ENCODE data around the gene INPP4A. TPM values are rescaled to one million over a fixed set of nuclear protein-coding genes. Genes with fewer than 3 reads are reported as not detected.
A peak's percentile ranks its signal among the peaks of the same experiment; 100 is the strongest.

INPP4A gene
- total RNA-seq, 2 experiments from 2014 or later, result 123 to 127 TPM

- CTCF ChIA-PET, result no interaction called here
- no peak for DNase-seq
- Mint-ChIP-seq H3K27me3 (no peaks in the 10 kb centered on the region), H3K4me3 (no peak overlapping the region), H3K27ac (no peak overlapping the region), H3K9me3 (peaks cover 27% of the 10 kb centered on the region), H3K4me1 (peaks cover 15% of the 10 kb centered on the region), H3K36me3 (ENCODE audit: low read depth) (peaks cover 81% of the 10 kb centered on the region)
- POLR2A ChIA-PET, result interaction anchor here (0.6 to 1.3 kb wide), 2 partner anchors 10 to 14 kb away, joined by 3 read pairs; no protein-coding TSS in a partner anchor
Observed at GRCh38 chr2:98496750-98497493, 52.3 kb downstream of the INPP4A start.

- no peak overlapping the region for H3K27ac Mint-ChIP-seq
- DNase-seq, result no peak
- no peak overlapping the region for H3K4me3 Mint-ChIP-seq
- peaks cover 24% of the 10 kb centered on the region for H3K9me3 Mint-ChIP-seq
- ChIA-PET POLR2A (interaction anchor here (1.3 kb wide), 1 partner anchor 10 kb away, joined by 4 read pairs; no protein-coding TSS in a partner anchor), CTCF (no interaction called here)
- H3K27me3 Mint-ChIP-seq, result no peaks in the 10 kb centered on the region
- H3K36me3 Mint-ChIP-seq (ENCODE audit: low read depth), result peaks cover 77% of the 10 kb centered on the region
- peaks cover 26% of the 10 kb centered on the region for H3K4me1 Mint-ChIP-seq
Observed at GRCh38 chr2:98498703-98499440, 54.2 kb downstream of the INPP4A start.

GRCh38 chr2:98500561-98500960 lies 55.9 kb downstream of the INPP4A start:
- peaks cover 69% of the 10 kb centered on the region for H3K36me3 Mint-ChIP-seq (ENCODE audit: low read depth)

GRCh38 chr2:98501223-98501622 lies 56.6 kb downstream of the INPP4A start:
- Mint-ChIP-seq H3K4me3 (no peak overlapping the region), H3K27ac (no peak overlapping the region), H3K27me3 (no peaks in the 10 kb centered on the region), H3K9me3 (peaks cover 13% of the 10 kb centered on the region), H3K4me1 (peaks cover 50% of the 10 kb centered on the region), H3K36me3 (ENCODE audit: low read depth) (peaks cover 65% of the 10 kb centered on the region)
- POLR2A ChIA-PET, result interaction anchor here (1.0 kb wide), 1 partner anchor 16 kb away, joined by 3 read pairs; no protein-coding TSS in a partner anchor
- DNase-seq, result no peak
- CTCF ChIA-PET, result no interaction called here

More at GRCh38 chr2:98500561-98500960, 55.9 kb downstream of the INPP4A start:
- H3K4me1 Mint-ChIP-seq, result peaks cover 43% of the 10 kb centered on the region
- peaks cover 14% of the 10 kb centered on the region for H3K9me3 Mint-ChIP-seq
- POLR2A ChIA-PET, result interaction anchor here (1.0 kb wide), 1 partner anchor 16 kb away, joined by 3 read pairs; no protein-coding TSS in a partner anchor
- CTCF ChIA-PET, result no interaction called here
- H3K27me3 Mint-ChIP-seq, result no peaks in the 10 kb centered on the region
- no peak for DNase-seq
- H3K27ac Mint-ChIP-seq, result no peak overlapping the region
- no peak overlapping the region for H3K4me3 Mint-ChIP-seq

- peaks cover 51% of the 10 kb centered on the region for H3K4me1 Mint-ChIP-seq
Observed at GRCh38 chr2:98501876-98502275, 57.2 kb downstream of the INPP4A start.

GRCh38 chr2:98502556-98503335 lies 58.1 kb downstream of the INPP4A start:
- peaks cover 60% of the 10 kb centered on the region for H3K36me3 Mint-ChIP-seq (ENCODE audit: low read depth)
- H3K4me3 Mint-ChIP-seq, result no peak overlapping the region
- no peak for DNase-seq
- H3K9me3 Mint-ChIP-seq, result no peaks in the 10 kb centered on the region
- H3K4me1 Mint-ChIP-seq, result peaks cover 56% of the 10 kb centered on the region
- ChIA-PET CTCF (interaction anchor here (0.8 to 2.8 kb wide), 3 partner anchors 14 to 90 kb away, joined by 3 to 13 read pairs (median 4); no protein-coding TSS in a partner anchor), POLR2A (interaction anchor here (1.0 to 2.0 kb wide), 3 partner anchors 19 to 64 kb away, joined by 3 to 6 read pairs (median 4); no protein-coding TSS in a partner anchor)
- H3K27me3 Mint-ChIP-seq, result no peaks in the 10 kb centered on the region
- no peak overlapping the region for H3K27ac Mint-ChIP-seq

More at GRCh38 chr2:98501876-98502275, 57.2 kb downstream of the INPP4A start:
- peaks cover 6% of the 10 kb centered on the region for H3K9me3 Mint-ChIP-seq
- CTCF ChIA-PET, result no interaction called here
- DNase-seq, result no peak
- no peaks in the 10 kb centered on the region for H3K27me3 Mint-ChIP-seq
- H3K27ac Mint-ChIP-seq, result no peak overlapping the region
- peaks cover 64% of the 10 kb centered on the region for H3K36me3 Mint-ChIP-seq (ENCODE audit: low read depth)
- POLR2A ChIA-PET, result interaction anchor here (1.0 to 1.9 kb wide), 2 partner anchors 17 to 63 kb away, joined by 3 to 4 read pairs; no protein-coding TSS in a partner anchor
- no peak overlapping the region for H3K4me3 Mint-ChIP-seq

- Mint-ChIP-seq H3K4me3 (no peak overlapping the region), H3K27me3 (no peaks in the 10 kb centered on the region), H3K27ac (no peak overlapping the region), H3K9me3 (no peaks in the 10 kb centered on the region), H3K4me1 (peaks cover 62% of the 10 kb centered on the region), H3K36me3 (ENCODE audit: low read depth) (peaks cover 51% of the 10 kb centered on the region)
- CTCF ChIA-PET, result interaction anchor here (0.8 to 2.8 kb wide), 5 partner anchors 13 to 91 kb away, joined by 3 to 13 read pairs (median 4); no protein-coding TSS in a partner anchor
- POLR2A ChIA-PET, result interaction anchor here (0.9 to 2.0 kb wide), 5 partner anchors 10 to 65 kb away, joined by 3 to 6 read pairs (median 4); no protein-coding TSS in a partner anchor
- no peak for DNase-seq
Observed at GRCh38 chr2:98503481-98504105, 58.9 kb downstream of the INPP4A start.

- Mint-ChIP-seq H3K27me3 (no peaks in the 10 kb centered on the region), H3K36me3 (ENCODE audit: low read depth) (peaks cover 44% of the 10 kb centered on the region), H3K27ac (peak overlapping the region; percentile 2), H3K4me3 (no peak overlapping the region), H3K4me1 (peaks cover 71% of the 10 kb centered on the region), H3K9me3 (no peaks in the 10 kb centered on the region)
- no peak for DNase-seq
- ChIA-PET CTCF (interaction anchor here (1.1 to 2.8 kb wide), 6 partner anchors 12 to 92 kb away, joined by 3 to 13 read pairs (median 6); no protein-coding TSS in a partner anchor), POLR2A (interaction anchor here (0.7 to 2.0 kb wide), 9 partner anchors 9 to 65 kb away, joined by 3 to 9 read pairs (median 4); no protein-coding TSS in a partner anchor)
Observed at GRCh38 chr2:98504381-98505109, 59.9 kb downstream of the INPP4A start.

- POLR2A ChIA-PET, result interaction anchor here (0.7 to 2.3 kb wide), 6 partner anchors 10 to 66 kb away, joined by 3 to 9 read pairs (median 4); no protein-coding TSS in a partner anchor
- Mint-ChIP-seq H3K9me3 (no peaks in the 10 kb centered on the region), H3K36me3 (ENCODE audit: low read depth) (peaks cover 36% of the 10 kb centered on the region), H3K27me3 (no peaks in the 10 kb centered on the region), H3K4me1 (peaks cover 75% of the 10 kb centered on the region), H3K27ac (peak overlapping the region; percentile 70), H3K4me3 (no peak overlapping the region)
- CTCF ChIA-PET, result interaction anchor here (1.2 to 2.8 kb wide), 5 partner anchors 11 to 93 kb away, joined by 4 to 13 read pairs (median 6); no protein-coding TSS in a partner anchor
- peak; percentile 49 for DNase-seq
Observed at GRCh38 chr2:98505311-98505808, 60.7 kb downstream of the INPP4A start.

GRCh38 chr2:98505971-98506664 lies 61.5 kb downstream of the INPP4A start:
- POLR2A ChIA-PET, result interaction anchor here (1.1 to 2.3 kb wide), 3 partner anchors 9 to 59 kb away, joined by 3 to 9 read pairs (median 6); no protein-coding TSS in a partner anchor
- H3K4me3 Mint-ChIP-seq, result no peak overlapping the region

More at GRCh38 chr2:98505971-98506664, 61.5 kb downstream of the INPP4A start:
- Mint-ChIP-seq H3K27ac (peak overlapping the region; percentile 14), H3K4me1 (peaks cover 73% of the 10 kb centered on the region), H3K9me3 (no peaks in the 10 kb centered on the region), H3K36me3 (ENCODE audit: low read depth) (peaks cover 34% of the 10 kb centered on the region), H3K27me3 (no peaks in the 10 kb centered on the region)
- DNase-seq, result no peak
- CTCF ChIA-PET, result interaction anchor here (1.2 to 2.3 kb wide), 2 partner anchors 59 to 94 kb away, joined by 4 to 6 read pairs; no protein-coding TSS in a partner anchor
